Activated CD8-positive, alpha-beta memory T cell treated with anti-CD3 and anti-CD28 coated beads, Interleukin-2, amount 50 U/mL, for 1 hour (primary cell): ENCODE data around the gene FGF18.
"Not testable (repeated sequence)": the region's sequence is repeated elsewhere in the genome, so short reads cannot be mapped to it uniquely, and the experiment has no call there.

ENCODE experiments used
- DNase-seq: peaks from one replicate; pipeline ENCODE4 v3.0.0-alpha.2; 2020; ENCODE audit errors: extremely low read depth

The FGF18 gene

DNA sequence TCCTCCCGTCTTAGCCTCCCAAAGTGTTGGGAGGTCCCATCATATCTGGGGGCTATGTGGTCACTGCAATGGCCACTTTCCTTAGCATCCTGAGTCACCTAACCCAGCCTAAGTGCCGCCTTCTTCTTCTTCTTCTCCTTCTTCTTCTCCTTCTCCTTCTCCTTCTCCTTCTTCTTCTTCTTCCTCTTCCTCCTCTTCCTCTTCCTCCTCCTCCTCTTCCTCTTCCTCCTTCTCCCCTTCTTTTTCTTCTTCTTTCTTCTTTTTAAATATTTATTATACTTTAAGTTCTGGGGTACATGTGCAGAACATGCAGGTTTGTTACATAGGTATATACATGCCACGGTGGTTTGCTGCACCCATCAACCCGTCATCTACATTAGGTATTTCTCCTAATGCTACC is 78.0 kb downstream of the FGF18 start:
- DNase-seq, result not testable (repeated sequence)

DNA sequence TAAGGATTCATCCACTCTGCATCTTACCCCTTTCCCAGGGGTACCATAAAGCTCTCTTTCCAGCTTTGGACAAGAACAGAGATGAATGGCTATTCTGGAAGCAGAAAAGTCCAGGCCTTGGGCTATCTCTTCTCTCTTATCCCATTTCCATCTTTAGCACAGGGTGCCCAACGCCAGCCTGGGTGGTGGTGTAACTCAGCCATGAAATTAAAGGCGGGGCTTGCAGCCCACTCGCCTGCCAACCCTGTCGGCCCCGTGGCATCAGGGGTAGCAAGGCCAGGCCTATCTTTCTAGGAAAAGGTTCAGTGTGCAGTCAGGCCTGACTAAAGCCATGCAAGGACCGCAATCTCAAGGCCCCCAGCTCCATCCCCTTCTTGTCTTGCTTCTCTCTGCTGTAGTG is 78.7 kb downstream of the FGF18 start:
- no peak for DNase-seq

DNA sequence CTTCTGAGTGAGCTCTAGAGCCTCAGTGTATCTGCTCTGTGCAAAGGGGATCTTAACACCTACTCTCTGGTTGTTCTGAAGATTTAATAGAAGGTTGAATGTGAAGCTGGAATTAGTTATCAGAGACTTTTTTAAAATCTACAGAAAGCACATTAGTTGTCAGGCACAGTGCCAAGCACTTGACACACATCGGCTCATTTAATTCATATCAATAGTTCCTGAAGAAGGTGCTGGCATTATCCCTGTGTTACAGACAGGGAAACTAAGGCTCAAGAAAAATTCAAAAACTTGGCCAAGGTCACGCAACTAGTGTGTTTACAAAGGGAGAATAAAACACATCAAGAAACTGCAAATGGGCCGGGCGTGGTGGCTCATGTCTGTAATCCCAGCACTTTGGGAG is 80.2 kb downstream of the FGF18 start:
- DNase-seq, result no peak

DNA sequence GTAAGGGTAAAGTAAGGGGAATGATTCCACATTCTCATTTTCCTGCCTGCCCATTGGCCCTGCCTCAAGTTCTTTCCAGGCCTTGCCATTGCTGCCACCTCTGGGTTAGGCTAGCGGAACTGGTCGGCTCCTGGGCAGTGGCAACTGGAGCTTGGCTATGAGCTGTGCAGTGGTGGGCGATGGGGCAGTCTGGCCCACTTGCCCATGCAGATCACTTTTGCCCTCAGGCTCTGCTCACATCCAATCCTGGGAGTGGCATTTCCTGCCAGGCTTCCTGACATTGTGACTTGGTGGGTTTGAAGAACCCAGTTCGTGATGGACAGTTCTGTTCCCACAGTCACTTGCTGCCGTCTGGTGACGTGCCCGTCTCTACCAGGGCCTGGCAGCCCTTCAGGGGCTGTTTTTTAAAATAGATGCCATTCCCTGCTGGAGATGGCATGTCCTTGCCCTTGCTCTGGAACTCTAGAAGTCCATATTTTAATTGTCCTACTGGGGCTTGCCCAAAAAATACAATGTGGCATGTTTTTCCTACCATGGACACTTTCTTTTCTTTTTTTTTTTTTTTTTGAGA is 86.1 kb downstream of the FGF18 start:
- DNase-seq, result no peak

DNA sequence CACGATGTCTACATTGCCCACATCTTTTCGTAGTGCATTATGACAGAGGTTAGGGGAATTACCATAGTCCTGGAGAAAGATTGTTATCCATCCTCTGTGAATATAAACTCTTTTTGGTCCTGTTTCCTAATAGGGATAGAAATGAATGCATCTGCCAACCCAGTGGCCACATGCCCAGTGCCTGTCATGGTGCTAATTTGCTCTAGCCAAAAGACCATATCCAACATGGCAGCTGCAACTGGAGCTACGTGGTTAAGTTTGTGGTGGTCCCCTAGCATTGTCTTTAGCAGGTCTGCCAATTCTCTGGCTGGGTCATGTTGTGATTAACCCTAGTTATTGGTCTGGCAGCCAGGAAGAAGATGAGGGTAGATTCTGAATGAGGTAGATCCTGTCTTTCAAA is 87.5 kb downstream of the FGF18 start:
- DNase-seq, result no peak
